ENCODE data around the gene KRTAP17-1. TPM values are rescaled to one million over a fixed set of nuclear protein-coding genes. Genes with fewer than 3 reads are reported as not detected.

Gene KRTAP17-1
- total RNA-seq, 1 experiment from 2014 or later: not detected

DNA sequence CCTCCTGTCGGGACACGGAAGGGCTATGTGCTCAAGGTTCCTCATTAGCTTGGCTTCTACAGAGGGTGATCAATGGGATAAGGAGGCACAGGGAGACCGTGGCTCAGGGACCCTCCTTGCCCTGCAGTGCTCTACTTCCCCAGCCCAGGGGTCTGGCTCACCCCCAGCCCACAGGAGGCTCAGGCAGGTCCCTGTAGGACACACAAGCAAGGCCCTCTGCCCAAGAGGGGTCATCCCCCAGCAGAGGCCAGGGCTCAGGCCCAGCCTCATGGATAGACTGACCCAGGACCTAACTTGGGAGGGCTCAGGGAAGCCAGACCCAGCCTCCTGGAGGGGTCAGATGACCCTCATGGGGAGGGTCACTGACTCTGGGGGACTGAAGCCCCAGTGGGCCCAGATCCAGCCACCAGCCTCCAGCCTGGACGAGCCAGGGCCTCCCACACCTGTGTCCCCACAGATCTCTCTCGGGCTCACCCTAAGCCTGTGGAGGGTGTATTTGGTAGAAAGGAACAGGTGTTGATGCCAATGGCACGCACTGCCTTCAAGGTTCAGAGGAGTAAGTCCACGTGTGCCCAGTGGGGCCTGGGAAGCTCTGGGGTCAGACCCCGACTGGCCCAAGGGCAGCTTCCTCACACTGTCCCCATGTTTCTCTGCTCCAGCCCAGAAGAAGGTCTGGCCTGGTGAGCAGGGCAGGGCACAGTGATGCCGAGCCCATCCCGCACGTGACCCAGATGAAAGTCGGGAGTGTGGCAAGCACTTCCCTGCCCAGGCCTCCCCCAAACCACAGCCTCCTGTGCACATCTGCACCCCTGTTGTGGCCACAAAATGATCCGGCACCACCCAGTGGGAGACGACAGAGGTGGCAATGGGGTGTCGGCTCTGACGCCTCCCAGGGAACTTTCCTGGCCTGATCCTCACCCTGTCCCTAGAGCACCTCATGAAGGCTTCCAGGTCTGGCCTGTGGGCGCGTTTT lies 10.9 kb upstream of the KRTAP17-1 start:
- Histone ChIP-seq H3K9me3 (ENCODE audit: control insufficient read depth, insufficient read depth, low read depth, low read length) (no peaks in the 10 kb centered on the region), H3K27me3 (ENCODE audit: control insufficient read depth, insufficient read depth, low read length) (no peaks in the 10 kb centered on the region), H3K27ac (ENCODE audit: low read length) (no peak overlapping the region; the same call in 1 of the 2 replicates), H3K4me1 (ENCODE audit: control insufficient read depth, insufficient read depth, low read length) (no peaks in the 10 kb centered on the region), H3K36me3 (ENCODE audit: control insufficient read depth, insufficient read depth, low read length) (no peaks in the 10 kb centered on the region), H3K4me3 (ENCODE audit: low read depth in 2 of 2, low read length in 2 of 2) (no peak overlapping the region)
- TF ChIP-seq TCF7L2 (IDR thresholded peaks at IDR 0.05; ENCODE audit: low read depth, low read length): no peak
- no peak for TF ChIP-seq SIN3A (IDR thresholded peaks at IDR 0.05; ENCODE audit: borderline replicate concordance, insufficient read depth, low read depth, low read length)
- TF ChIP-seq, protein P1, sequence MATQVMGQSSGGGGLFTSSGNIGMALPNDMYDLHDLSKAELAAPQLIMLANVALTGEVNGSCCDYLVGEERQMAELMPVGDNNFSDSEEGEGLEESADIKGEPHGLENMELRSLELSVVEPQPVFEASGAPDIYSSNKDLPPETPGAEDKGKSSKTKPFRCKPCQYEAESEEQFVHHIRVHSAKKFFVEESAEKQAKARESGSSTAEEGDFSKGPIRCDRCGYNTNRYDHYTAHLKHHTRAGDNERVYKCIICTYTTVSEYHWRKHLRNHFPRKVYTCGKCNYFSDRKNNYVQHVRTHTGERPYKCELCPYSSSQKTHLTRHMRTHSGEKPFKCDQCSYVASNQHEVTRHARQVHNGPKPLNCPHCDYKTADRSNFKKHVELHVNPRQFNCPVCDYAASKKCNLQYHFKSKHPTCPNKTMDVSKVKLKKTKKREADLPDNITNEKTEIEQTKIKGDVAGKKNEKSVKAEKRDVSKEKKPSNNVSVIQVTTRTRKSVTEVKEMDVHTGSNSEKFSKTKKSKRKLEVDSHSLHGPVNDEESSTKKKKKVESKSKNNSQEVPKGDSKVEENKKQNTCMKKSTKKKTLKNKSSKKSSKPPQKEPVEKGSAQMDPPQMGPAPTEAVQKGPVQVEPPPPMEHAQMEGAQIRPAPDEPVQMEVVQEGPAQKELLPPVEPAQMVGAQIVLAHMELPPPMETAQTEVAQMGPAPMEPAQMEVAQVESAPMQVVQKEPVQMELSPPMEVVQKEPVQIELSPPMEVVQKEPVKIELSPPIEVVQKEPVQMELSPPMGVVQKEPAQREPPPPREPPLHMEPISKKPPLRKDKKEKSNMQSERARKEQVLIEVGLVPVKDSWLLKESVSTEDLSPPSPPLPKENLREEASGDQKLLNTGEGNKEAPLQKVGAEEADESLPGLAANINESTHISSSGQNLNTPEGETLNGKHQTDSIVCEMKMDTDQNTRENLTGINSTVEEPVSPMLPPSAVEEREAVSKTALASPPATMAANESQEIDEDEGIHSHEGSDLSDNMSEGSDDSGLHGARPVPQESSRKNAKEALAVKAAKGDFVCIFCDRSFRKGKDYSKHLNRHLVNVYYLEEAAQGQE (IDR thresholded peaks at IDR 0.05; ENCODE audit: insufficient read depth in 1 of 2, low read depth in 2 of 2, low read length in 1 of 2): no peak
- TF ChIP-seq, protein P2, sequence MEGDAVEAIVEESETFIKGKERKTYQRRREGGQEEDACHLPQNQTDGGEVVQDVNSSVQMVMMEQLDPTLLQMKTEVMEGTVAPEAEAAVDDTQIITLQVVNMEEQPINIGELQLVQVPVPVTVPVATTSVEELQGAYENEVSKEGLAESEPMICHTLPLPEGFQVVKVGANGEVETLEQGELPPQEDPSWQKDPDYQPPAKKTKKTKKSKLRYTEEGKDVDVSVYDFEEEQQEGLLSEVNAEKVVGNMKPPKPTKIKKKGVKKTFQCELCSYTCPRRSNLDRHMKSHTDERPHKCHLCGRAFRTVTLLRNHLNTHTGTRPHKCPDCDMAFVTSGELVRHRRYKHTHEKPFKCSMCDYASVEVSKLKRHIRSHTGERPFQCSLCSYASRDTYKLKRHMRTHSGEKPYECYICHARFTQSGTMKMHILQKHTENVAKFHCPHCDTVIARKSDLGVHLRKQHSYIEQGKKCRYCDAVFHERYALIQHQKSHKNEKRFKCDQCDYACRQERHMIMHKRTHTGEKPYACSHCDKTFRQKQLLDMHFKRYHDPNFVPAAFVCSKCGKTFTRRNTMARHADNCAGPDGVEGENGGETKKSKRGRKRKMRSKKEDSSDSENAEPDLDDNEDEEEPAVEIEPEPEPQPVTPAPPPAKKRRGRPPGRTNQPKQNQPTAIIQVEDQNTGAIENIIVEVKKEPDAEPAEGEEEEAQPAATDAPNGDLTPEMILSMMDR (IDR thresholded peaks at IDR 0.05): no peak
- TF ChIP-seq POLR2AphosphoS5 (IDR thresholded peaks at IDR 0.05; ENCODE audit: low read depth, low read length): no peak
- intact Hi-C loops (cut with micrococcal nuclease; ENCODE audit: unreplicated experiment): loop anchor here (10.0 kb wide), 1 partner anchor 338 kb away; no protein-coding TSS in a partner anchor
- no peak for DNase-seq (ENCODE audit: low read depth, low spot score)
- no peak for ATAC-seq
- ChIA-PET CTCF (interaction anchor here (0.6 kb wide), 1 partner anchor 432 kb away, joined by 3 read pairs; no protein-coding TSS in a partner anchor), POLR2A (interaction anchor here (0.6 kb wide), 1 partner anchor 466 kb away, joined by 3 read pairs; no protein-coding TSS in a partner anchor)
- in situ Hi-C loops (cut with HindIII; ENCODE audit: low pct_unique_long_range_greater_than_20kb, low sequenced_read_pairs): no loop called here
- BruUV-seq (replicated peaks): no TSS peak

DNA sequence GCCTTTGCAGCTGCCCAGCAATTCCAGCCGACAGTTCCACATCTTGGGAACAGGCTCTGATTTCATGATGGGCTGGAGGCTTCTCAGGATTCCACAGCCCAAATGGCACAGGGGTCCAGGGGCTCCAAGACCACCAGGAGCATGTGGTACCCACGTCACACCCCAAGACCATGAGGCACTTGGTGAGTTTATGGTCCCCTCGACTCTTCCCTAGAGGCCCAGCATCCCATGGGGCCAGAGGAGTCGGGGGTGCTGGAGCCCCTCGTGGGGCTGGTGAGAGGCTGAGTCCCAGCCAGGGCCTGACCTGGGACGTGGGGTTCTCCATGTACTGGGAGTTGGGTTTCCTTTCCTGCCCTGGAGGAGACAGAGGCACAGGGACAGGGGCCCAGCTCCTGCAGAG lies 10.1 kb upstream of the KRTAP17-1 start:
- no peak overlapping the region for H3K27ac ChIP-seq (ENCODE audit: low read length)
- in situ Hi-C loops (cut with HindIII; ENCODE audit: low pct_unique_long_range_greater_than_20kb, low sequenced_read_pairs): no loop called here
- TF ChIP-seq, protein P2 (IDR thresholded peaks at IDR 0.05): no peak
- TF ChIP-seq TCF7L2 (IDR thresholded peaks at IDR 0.05; ENCODE audit: low read depth, low read length): no peak
- TF ChIP-seq SIN3A (IDR thresholded peaks at IDR 0.05; ENCODE audit: borderline replicate concordance, insufficient read depth, low read depth, low read length): no peak
- no peak for TF ChIP-seq POLR2AphosphoS5 (IDR thresholded peaks at IDR 0.05; ENCODE audit: low read depth, low read length)
- TF ChIP-seq, protein P1 (IDR thresholded peaks at IDR 0.05; ENCODE audit: insufficient read depth in 1 of 2, low read depth in 2 of 2, low read length in 1 of 2): no peak
- intact Hi-C loops (cut with micrococcal nuclease; ENCODE audit: unreplicated experiment): loop anchor here (10.0 kb wide), 1 partner anchor 339 kb away; no protein-coding TSS in a partner anchor
- no TSS peak for BruUV-seq (replicated peaks)
- H3K36me3 ChIP-seq (ENCODE audit: control insufficient read depth, insufficient read depth, low read length): no peaks in the 10 kb centered on the region
- ATAC-seq: no peak
- POLR2A ChIA-PET: no interaction called here
- no peaks in the 10 kb centered on the region for H3K27me3 ChIP-seq (ENCODE audit: control insufficient read depth, insufficient read depth, low read length)
- H3K4me1 ChIP-seq (ENCODE audit: control insufficient read depth, insufficient read depth, low read length): no peaks in the 10 kb centered on the region
- H3K9me3 ChIP-seq (ENCODE audit: control insufficient read depth, insufficient read depth, low read depth, low read length): no peaks in the 10 kb centered on the region
- CTCF ChIA-PET: no interaction called here
- no peak overlapping the region for H3K4me3 ChIP-seq (ENCODE audit: low read depth in 2 of 2, low read length in 2 of 2)
- DNase-seq (ENCODE audit: low read depth, low spot score): no peak

All from Panc1 (cell line).